GM21515 (cell line): ENCODE results near the gene TBXT.

ENCODE experiments used
- ATAC-seq: cut with Tn5 transposase; IDR thresholded peaks from one replicate; pipeline ENCODE4 v1.9.1; 2021; ENCODE audit not compliant: unreplicated experiment

Gene TBXT

GRCh38 chr6:166121726-166122125 is 45.9 kb downstream of the TBXT start:
- ATAC-seq, result no peak

- no peak for ATAC-seq
These were observed 48.3 kb downstream of the TBXT start for GRCh38 chr6:166119116-166119911.

GRCh38 chr6:166115609-166116008 is 52.0 kb downstream of the TBXT start:
- ATAC-seq, result no peak

- no peak for ATAC-seq
These were observed 55.1 kb downstream of the TBXT start for GRCh38 chr6:166112580-166112979.

- ATAC-seq, result no peak
These were observed 58.0 kb downstream of the TBXT start for GRCh38 chr6:166109608-166110007.
